Activated CD4-positive, alpha-beta T cell treated with anti-CD3 and anti-CD28 coated beads for 1 hour (primary cell): ENCODE data around the gene ZFP91.
A peak's percentile ranks its signal among the peaks of the same experiment; 100 is the strongest.

ENCODE experiments used
- DNase-seq: peaks from one replicate; pipeline ENCODE4 v3.0.0-alpha.2; 2020

The ZFP91 gene

DNA sequence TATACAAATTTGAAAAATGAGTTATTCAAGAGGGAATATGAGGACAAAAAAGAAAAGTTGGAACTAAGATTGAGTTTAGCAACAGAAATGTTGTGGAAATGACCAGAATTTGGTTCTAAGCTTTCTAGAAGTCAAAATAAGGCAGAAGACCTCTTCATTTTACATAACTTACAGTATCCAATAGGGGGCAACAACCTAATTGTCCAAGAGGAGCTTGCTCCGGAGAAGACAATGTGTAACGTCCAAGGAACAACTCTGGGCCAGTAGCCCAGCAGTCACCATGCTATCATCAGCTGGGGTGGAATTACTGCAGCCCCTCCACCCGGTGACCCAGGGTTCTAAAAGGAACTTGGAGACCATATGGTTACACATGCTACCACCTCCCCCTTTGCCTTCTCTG, 57.7 kb downstream of the ZFP91 start:
- DNase-seq = no peak

DNA sequence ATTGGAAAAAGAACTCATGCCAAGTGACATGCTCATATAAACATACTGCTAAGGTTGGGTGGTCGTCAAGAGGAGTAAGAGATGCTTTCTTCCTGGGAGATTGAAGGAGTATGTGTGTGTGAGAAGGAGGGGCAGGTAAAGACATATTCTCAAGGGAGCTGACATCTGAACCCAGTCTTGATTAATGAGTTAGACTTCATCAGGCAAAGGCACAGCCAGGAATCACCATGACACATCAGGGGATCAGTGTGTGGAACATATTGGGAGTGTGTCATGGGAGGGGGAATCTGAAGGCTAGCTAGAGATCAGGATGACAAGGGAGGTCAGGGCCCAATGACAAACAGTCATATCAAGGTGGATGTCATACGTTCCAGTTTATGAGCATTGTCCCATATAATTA, 58.5 kb downstream of the ZFP91 start:
- no peak for DNase-seq

DNA sequence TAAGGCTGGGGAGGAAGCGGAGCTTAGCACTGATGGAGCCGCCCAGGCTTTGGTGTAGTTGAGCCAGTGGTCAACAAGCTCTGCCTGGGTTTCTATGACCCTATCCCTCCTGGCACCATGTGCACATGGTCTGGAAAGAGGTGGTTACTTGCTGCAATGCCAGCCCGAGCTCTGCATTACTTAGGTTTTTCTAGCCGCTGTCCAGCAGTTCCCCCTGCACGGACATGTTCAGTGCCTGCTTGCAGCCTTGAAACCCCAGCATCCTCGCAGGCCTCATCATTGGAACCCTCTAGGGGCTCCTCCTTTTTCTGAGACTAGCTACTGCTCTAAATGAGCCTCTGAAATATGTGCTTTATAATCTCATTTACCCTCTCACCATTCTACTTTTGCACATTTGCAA, 60.2 kb downstream of the ZFP91 start:
- DNase-seq = no peak

DNA sequence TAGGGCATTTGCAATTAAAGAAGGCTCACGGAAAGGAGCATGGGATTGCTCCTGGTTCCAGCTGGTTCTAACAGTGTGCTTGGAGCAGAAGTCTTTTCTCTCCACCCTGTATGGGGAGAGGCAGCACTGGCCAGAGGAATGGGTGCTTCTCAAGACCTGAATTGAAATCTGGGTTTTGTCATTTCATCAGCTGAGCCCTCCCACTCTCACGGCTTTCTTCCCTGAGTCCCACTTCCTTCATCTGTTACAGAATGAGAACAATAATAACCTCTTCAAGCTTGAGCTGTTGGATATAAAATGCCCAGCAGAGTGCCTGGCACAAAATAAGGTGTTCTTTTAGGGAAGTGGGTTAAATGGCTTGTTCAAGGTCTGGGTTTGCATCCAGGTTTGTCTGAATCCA, 60.8 kb downstream of the ZFP91 start:
- no peak for DNase-seq

DNA sequence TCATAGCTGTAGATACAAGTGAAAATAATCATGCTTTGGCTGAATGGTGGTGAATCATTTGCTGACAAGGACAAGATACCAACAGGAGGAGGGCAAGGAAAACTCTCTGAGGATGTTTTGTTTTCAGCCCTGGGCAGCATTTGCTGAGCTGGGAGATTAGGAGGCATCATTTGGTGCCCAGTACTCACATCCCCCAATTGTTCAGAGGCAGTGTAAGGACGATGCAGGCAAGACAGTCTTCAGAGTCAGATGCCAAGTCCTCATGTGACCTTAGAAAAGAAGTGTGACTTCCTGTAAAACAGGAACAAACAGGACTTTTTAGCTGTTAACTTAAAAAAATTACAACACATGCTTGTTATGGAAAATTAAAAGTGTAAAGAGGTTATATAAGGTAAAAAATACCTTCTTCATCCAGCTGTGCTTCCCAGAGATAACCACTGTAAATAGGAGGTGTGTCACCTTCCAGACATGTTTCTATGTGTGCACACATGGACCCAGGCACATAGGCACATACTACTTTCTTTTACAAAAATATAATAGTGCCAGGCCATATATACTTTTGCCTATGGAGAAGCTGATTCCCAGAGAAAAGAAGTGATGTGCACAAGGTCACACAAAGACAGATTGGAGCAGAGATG, 61.6 kb downstream of the ZFP91 start:
- no peak for DNase-seq

DNA sequence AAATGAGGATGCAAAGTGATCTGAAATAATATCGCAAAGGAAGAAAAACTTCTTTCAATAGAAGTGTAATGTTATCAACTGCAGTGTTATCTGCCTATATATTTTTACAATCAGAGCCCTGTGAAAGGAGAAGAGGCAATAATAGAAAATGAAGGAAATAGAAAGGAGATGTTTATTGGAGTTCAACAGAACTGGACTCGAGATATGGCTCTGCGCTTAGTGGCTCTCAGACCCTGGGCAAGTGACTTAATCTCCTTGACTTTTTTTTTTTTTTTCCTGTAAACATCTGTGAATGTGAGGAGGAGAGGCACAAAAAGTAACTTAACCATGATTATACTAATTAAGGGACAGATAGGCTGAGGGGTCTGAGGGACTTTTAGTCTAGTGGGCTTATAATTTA, 62.5 kb downstream of the ZFP91 start:
- no peak for DNase-seq

DNA sequence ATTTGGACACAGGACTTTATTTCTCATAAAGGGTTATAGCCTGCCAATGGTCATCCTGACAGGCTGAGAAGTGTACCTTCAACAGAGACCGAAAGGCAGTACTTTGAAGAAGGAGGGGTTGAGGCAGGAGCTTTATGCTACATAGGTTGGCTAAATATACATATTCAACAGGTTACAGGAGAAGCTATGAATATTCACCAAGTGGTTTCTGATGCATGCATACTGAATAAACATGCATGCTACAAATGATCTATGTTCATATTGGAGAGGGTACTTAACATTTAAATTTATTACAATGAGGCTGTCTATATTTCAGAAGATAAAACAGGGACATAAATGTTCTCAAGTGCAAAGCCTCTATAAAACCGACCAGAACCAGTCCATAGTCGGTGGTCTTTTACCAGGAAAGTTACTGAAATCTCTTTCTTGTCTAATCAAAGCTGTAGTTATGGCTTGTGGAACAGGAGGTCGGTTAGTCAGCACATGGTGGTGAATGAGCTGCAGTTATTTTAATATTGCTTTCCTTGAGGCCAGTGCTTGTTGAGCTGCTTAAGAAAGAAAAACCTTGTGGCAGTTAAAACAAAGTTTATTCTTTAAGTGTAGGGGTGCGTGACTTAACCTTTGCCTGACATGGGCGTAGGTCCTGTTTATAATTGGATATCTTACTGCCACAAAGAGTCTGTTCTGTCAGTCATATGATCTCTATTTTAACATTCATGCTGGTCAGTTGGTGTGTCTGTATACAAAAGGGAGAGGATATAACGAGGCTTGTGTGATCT, 63.1 kb downstream of the ZFP91 start:
- no peak for DNase-seq

DNA sequence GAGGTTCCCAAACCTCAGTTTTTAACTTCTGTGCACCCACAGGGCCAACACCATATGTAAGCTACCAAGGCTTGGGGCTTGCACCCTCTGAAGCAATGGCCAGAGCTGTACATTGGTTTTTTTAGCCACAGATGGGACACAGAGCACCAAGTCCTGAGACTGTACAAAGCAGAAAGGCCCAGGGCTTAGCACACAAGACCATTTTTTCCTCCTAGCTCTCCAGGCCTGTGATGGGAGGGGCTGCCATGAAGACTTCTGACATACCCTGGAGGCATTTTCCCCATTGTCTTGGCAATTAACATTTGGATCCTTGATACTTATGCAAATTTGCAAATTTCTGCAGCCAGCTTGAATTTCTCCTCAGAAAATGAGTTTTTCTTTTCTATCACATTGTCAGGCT, 67.0 kb downstream of the ZFP91 start:
- DNase-seq = no peak

DNA sequence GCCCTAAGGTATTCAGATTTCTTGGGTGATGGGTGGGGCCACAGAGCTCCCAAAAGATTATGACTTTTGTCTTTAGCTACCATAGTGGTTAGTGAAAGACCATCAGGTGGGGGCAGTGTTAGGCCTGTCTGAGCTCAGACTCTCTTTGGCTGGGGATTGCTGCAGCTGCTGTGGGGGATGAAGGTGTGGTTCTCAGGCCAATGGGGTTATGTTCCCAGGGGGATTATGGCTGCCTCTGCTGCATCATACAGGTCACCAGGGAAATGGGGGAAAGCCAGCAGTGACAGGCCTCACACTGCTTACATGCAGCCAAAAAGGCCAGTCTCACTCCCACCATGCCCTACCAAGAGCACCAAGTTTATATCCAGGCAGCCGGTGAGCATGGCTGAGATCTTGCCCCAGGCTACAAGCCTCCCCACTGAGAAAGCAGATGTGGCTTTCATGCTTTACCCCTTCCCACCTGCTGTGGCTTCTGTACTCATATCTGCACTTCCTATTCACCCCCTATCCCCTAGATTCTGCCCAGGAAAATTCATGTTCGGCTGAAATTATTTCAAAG, 68.4 kb downstream of the ZFP91 start:
- DNase-seq = no peak

DNA sequence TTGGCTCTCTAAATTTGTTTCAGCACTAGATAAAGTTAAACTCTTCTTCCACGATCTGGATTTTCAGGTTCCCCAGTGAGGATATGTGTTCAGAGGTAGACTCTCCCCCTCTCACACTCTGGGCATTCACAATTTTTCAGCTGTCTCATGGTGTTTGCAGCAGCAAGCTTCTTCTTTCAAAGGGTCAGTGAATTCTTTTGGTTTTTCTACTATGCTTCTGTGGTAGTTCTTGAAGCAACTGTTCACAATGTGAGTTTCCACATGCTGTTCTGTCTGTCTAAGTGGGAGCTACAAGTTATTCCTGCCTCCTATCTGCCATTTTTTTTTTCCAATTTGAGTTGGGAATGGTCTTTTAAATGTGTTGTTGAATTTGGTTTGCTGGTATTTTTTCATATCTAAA, 69.0 kb downstream of the ZFP91 start:
- DNase-seq = no peak

DNA sequence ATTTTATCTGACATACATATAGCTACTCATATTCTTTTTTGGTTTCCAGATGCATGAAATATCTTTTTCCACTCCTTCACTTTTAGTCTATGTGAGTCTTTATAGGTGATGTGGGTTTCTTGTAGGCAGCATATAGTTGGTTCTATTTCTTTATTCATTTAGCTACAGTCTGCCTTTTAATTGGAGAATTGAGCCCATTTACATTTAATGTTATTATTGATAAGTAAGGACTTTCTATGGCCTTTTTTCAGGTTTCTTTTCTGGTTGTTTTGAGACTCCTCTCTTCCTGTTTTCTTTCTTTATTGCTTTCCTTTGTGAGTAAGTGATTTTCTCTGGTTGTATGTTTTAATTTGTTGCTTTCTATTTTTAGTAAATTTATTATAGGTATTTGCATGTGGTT, 70.8 kb downstream of the ZFP91 start:
- no peak for DNase-seq

DNA sequence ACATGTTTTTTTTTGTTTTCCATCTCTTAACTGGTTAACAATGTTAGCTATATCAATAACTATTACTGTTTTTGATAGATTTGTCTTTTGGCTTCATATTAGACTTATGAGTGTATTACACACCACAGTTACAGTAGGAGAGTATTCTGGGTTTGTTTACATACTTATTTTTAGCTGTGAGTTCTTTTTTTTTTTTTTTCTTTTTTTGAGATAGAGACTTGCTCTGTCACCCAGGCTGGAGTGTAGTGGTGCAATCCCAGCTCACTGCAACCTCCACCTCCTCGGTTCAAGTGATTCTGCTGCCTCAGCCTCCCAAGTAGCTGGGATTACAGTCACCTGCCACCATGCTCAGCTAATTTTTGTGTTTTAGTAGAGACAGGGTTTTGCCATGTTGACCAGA, 71.6 kb downstream of the ZFP91 start:
- no peak for DNase-seq

DNA sequence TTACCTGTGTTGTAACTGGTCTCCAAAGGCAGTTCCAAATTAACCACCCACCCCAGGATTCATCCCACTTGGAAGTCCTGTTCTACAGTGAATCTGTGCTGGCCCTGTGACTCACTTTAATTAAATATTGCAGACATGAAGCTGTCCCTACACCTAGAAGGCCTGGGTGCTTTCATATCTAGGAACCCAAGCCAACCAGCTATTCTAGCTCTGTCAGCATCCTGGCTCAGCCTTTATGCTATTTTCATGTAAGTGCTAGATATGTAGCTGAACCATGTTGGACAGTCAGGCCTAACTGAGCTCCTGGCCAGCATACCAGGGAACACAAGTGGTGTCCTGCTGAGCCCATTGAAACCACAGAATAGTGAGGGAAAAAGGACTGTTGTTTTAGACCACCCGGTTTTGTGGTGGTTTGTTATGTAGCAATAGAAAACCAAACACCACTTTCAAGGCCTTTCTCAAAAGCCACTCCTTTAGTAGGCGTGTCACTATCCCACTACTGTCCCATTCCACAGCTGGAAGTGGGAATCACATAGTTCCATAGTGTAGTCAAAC, 73.9 kb downstream of the ZFP91 start:
- no peak for DNase-seq

DNA sequence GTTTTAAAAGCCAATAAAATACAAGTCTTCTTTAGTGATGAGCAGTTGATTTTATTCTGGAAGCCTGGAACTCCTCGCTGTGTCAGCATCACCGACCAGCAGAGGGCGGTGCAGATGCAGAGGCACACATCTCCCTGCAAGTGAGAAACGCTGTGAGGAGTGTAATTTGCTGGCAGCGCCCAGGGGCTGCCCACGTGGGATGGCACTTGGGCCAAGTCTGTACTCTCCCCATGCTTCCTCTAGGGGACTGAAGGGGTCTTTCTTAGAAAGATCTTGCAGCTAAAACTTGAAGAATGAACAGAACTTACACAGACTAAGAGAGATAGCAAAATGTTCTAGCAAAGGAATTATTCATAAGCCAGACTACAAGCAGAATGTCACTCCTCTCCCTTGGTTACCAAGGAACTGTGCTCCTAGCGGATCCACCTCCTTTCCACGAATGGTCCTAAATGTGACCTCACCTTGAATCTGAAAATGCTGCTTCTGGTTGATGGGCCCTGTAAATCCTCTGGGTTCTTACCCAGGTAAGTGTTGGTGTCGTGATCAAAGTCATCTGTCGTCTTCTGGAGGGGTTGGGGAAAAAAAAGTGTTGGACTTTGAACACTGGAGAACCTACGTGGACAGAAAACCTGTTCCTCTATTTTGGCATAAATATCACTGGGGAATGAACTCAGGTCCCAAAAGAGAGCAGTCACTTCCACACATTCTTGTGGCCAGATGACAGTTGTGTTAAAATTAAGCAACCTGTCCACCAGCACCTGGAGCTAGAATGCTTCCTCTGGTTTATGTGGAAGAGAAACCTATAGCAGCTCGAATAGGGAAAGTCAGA, 75.4 kb downstream of the ZFP91 start:
- peak; percentile 66 for DNase-seq

DNA sequence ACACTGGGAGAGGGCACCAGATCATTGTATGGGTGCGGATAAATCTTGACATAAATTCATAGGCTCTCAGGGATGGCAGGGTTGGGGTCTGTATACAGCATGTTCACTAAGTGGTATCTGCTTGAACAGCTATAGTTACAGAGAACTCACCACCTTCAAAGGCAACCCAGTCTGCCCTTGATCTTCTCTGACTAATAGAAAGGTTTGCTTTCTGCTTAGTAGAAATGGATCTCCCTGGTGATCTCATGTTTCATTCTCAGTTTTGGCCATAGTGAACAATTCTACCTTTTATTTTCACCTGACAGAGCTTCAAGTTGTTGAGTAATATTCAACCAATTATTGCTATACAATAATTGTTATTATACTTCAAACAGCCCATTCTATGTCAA, 76.0 kb downstream of the ZFP91 start:
- no peak for DNase-seq

DNA sequence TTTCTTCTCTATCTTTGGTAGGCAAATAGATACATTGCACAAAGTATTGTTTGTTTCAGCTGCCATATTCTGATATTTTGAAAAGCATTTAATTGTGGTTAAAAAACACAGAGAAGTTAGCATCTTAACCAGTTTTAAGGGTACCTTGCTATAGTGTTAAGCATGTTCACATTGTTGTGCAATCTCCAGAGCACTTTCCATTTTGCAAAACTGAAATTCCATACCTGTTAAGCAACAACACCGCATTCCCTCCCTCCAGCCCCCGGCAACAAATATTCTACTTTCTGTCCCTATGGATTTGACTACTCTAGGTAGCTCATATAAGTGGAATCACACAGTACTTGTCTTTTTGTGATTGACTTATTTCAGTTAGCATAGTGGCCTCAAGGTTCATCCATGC, 77.5 kb downstream of the ZFP91 start:
- no peak for DNase-seq

DNA sequence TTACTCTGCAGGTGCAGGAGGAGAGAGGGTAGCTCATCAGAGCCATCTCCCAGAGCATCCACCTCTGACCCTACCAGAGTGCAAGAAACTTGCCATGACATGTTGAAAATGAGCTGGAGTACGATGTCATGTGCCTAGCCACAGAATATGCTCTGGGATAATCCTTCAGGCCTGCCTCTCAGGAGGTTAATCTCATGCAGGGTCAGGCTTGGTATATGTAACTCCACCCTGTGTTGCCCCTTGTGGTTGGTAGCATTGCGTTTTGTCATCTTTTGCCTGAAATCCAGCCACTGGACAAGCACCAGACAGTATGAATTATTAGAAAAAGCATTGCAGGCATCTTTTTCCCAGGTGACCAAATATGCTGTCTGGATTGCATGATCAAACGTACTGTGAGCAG, 79.8 kb downstream of the ZFP91 start:
- no peak for DNase-seq

DNA sequence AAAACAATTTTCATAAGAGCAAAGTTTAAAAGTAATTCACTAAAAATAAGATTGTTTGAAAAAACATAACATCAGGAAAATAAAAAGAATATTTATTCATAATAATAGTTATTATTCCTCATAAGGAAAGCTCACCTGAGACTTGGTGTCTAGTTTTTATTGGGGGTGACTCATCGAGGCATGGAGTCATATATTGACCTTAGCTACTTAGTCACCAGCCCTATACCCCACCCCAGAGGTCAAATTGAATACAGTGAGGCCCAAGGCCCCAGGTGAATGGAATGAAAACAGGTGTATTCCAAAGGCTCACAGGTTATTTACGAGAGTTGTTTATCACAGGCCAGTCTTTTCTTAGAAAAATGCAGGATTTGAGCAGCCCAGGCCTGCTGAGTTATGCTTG, 80.5 kb downstream of the ZFP91 start:
- no peak for DNase-seq

DNA sequence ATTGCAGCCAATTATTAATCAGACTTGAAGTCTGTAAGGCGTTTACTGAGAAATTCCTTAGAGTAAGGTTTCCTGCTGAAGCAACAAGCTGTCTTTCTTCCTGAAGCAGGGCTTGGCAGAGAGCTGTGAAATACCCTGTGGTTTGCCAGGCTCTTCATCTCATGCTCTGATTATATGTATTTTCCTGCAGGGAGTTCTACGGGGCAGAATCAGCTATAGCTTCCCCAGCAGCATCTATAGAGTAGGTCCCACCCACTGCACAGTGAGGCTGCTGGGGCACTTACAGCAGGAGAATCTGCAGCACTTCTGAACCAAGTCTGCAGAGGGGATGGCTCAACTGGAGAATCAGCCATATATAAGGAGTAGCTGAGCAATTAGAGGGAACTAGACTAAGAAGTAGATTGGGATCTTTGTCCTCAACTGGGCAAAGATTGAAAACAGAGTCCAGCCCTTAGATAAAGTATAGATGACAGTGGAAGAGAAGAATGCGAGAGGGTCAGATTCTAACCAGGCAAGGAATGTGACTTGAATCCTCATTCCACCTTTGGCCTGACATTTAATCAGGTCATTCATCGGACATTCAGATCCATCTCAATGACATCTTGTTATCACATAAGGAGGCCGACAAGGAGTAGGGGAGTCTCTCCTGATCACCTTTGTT, 81.2 kb downstream of the ZFP91 start:
- DNase-seq = no peak
